ENCODE measurements around the gene TLN1.

DNA sequence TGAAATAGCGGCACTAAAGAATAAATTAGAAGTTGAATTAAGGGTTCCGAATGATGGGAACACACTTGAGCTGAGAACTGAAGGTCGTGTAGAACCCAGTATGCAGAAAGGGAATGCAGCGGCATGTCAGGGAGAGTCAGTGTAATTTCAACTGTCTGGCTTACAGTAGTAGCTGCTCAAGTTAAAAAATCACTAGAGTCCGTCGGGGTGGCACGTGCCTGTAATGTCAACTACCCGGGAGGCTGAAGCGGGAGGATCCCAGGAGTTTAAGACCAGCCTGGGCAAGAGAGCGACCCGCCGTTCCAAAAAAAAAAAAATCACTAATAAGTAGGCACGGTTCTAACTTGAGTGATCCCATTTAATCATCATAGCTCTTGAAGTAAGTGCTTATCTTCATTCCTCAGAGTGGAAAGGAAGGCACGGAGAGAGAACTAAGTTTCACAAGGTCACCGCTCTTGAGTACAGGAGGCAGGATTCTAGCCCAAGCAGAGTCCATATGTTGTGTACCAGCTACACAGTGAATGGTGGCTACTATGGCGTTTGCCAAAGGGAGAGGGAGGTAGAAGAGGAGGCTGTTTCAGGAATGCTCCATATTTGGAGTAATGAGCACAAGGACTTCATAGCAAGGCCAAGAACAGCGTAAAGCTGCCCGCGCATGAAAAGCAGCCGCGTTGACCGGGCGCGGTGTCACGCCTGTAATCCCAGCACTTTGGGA, 75.0 kb downstream of the TLN1 start:
- TF ChIP-seq, protein P1, sequence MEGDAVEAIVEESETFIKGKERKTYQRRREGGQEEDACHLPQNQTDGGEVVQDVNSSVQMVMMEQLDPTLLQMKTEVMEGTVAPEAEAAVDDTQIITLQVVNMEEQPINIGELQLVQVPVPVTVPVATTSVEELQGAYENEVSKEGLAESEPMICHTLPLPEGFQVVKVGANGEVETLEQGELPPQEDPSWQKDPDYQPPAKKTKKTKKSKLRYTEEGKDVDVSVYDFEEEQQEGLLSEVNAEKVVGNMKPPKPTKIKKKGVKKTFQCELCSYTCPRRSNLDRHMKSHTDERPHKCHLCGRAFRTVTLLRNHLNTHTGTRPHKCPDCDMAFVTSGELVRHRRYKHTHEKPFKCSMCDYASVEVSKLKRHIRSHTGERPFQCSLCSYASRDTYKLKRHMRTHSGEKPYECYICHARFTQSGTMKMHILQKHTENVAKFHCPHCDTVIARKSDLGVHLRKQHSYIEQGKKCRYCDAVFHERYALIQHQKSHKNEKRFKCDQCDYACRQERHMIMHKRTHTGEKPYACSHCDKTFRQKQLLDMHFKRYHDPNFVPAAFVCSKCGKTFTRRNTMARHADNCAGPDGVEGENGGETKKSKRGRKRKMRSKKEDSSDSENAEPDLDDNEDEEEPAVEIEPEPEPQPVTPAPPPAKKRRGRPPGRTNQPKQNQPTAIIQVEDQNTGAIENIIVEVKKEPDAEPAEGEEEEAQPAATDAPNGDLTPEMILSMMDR (IDR thresholded peaks at IDR 0.05 in 4 of 5, conservative IDR thresholded peaks at IDR 0.05 in 1 of 5), result no peak
- TF ChIP-seq POLR2A (IDR thresholded peaks at IDR 0.05), result no peak

Measured in gastrocnemius medialis (tissue), 4 donors.